CD4-positive, alpha-beta T cell treated with Interleukin-12 subunit alpha and Interleukin-12 subunit beta, for 1 hour (primary cell): Measurements from ENCODE around the gene UTF1.

Source experiments
- DNase-seq: peaks from one replicate; pipeline ENCODE4 v3.0.0-alpha.2; 2020

The UTF1 gene

DNA sequence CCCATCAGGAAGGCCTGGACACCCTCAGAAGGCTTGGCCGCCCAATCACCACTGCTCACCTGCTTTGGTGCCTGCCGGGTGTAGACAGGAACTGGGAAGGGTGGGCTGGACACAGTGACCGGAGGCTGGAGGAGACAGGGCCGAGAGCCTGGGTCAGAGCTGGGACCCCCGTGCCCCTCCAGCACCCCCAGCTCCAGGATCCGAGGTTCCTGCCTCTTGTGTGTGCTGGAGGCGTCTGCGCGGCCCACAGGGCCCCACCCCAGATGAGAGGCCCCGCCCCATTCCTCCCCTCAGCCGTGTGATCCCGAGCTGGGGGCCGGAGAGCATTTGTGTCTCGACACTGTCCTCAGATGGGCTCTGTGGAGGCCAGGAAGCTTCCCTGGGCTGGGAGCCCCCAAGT lies 37.3 kb downstream of the UTF1 start:
- DNase-seq, result no peak

DNA sequence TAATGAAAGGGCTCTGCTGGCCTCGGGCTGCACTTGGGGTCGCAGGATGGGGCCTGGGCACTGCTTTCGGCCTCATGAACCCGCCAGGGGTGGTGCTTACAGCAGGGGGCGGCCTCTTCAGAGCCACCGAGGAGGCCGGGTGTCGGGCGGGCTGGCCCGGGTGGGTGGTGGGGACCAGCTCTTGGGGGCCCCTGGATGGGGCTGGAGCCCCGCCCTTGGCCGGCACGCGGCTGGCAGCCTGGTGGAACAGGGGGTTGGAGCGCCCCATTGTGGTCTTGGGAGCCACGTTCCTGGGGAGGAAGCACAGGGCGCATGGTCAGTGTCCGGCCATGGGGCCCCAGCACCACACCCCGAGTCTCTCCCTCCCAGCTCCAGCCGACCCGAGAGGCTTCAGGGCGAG lies 37.8 kb downstream of the UTF1 start:
- DNase-seq, result no peak

DNA sequence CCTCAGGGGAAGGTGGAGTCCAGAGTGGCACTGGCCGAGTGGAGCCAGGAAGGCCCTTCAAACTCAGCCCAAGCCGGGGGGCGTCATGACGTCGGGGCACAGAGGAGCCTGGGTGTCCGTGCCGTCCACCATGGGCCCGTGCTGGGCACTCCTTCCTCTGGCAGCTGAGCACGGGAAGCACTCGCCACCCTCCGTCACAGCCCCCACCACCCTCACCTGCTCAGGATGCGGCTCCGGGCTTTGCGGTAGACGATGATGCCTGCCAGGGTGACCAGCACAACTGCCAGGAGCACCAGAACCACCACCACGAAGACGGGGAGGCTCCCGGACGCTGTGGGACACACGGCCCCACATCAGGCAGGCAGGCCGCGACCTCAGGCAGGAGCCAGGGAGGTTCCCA lies 38.5 kb downstream of the UTF1 start:
- no peak for DNase-seq

DNA sequence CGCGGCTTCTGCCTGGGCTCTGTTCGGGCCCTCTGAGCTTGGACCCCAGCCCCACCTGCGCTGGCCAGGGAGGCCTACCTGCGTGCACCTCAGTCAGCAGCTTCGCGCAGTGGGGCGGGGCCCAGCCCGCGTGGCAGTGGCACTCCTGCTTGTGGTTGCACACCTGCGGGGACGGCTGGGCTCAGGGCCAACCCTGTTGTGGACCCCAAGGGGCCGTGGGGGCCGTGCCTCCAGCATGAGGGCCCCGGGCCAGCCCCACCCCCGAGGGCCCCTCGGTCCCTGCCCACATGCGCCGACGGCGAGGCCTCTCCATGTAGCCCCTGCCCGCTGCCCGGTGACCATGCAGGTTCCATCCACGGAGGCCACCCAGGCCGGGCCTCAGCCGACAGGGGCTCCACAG lies 39.4 kb downstream of the UTF1 start:
- DNase-seq, result no peak

DNA sequence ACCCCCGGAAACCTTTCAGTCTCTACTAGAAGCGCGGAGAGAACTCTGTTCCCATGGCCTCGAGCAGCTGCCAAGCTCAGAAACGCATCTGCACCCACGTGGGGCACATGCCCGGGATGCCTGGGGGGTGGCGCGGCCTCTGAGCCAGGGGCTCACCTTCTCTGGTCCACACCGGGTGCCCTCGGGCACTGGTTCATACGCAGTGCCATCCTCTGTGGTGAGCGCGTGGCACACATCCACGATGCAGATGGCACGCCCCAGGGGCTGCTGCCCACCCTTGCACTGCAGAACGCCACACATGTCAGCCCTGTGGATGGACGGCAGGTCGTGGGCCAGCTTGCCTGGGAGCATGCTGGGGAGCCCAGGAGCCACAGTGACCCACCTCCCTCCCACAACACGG lies 40.2 kb downstream of the UTF1 start:
- DNase-seq, result no peak

DNA sequence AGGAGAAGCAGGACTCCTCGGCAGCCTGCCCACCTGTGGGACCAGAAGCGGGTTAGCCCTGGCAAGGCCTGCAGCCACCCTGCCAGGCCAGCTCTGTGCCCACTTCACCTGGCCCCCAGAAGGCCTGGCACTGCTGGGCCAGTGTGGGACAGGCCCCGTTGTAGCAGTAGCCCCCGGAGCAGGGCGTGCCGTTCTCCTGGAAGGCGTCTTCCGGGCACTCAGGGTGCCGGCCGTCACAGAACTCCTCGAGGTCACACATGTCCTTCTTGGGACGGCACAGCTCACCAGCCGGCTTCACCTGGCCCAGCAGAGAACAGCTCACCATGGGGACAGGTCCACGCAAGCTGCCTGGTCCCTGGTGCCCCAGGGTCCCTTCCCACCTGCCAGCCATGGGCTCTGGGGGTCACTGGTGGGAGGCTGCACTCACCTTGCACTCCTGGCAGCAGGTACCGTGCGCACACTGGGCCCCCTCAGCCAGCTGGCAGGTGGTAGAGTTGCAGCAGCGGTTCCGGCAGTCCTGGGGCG lies 40.8 kb downstream of the UTF1 start:
- no peak for DNase-seq

DNA sequence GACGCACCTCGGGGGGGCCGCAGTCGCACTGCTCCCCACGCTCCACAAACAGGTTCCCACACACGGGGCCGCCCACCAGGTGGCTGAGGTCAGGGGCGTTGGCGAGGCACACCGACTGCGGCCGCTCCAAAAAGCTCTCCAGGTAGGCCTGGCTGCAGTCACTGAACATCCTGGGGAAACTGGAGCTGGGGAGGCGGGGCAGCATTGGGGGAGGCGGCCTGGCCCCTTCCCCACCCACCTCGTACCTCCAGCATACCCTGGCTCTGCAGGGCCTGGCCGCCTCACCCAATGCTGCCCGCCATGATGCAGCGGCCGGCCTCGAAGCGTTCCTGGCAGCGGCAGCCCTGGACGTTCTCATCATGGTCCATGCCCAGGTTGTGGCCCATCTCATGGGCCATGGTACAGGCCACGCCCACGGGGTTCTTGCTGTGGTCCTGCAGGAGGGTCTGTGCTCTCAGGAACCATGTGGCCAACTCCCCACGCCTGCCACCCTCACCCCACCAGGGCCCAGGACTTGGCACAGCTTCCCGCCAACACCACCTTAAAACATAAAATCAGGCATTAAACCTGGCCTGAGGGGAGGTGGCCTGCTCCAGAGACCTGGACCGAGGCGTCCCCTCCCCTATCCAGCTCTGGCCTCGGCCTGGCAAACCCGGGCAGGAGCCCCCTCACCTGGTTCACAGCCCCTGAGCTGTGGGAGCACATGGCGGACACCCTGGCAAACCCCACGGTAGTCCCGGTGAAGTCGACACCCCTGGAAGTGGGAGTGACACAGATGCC lies 41.7 kb downstream of the UTF1 start:
- DNase-seq, result no peak

DNA sequence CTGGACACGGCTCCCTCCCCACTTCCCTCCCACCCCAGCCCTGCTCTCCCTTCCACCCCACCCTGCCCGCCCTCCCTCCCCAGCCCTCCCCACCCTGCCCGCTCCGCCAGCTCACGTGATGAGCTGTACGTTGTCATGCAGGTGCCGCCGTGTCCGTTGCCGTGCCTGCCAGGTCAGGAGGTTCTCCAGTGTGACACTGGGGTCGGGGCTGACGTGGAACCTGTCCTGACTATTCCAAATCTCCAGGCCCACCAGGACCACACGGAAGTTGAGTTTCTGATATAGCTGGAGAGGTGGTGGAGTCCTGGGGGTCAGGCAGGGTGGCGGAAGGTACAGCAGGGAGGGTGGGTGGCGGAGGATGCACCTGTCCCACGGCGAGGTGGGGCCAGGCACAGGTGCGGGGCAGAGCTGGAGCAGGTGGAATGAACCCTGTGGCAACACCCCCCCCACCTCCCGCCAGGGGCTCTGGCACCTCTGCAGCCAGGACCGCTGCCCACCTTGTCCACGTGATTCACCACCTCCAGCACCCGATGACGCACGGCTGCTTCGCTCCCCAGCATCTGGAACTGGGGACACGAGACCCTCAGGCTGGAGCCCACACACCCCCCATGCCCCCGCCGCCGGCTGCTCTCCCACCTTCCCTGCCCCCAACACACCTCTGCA lies 42.4 kb downstream of the UTF1 start:
- DNase-seq, result no peak

DNA sequence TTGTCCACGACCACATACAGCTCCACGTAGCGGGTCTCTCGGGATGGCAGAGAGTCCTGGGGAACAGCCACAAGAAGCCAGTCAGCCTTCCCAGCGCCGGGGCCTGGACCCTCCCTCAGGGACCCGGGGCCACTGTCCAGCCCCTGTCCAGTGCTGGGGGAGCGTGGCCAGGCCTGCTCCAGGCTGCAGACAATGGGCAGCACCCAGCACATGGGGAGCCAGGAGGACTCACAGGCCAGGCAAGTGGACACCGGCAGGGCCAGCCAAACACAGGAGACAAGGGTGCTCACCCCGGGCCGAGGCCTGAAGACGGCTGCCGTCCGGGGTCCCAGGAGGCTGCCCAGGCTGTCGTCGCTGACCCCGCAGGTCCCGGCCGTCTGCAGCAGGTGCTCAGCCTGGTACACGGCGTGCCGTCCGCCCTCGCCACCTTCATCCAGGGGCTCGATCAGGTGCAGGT lies 43.0 kb downstream of the UTF1 start:
- no peak for DNase-seq

DNA sequence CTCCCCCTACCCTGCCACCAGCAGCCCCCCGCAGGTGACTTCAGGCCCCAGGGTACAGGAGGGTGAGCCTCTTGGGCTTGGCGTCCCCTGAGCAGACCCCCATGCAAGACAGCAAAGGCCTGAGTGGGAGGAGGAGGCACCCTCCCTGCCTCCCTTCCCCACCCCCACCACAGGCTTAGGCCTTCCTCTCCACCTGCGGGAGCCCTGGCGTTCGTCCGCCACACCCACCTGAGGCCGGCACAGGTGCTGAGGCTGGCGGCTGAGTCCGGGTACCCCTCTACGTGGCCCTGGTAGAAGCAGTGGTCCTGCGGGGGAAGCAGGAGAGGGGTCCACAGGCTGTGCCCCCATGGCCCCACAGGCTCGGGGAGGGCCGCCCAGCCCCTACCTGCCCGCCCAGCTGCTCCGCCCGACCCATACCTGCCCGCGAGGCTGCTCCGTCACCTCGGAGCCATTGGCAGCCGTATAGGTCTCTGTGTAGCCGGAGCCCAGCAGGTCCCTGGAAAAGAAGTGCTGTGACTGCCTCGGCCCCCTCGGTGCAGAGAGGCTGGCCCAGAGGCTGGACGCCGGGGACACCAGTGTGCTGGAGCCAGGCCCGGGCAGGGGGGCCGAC lies 43.6 kb downstream of the UTF1 start:
- no peak for DNase-seq

DNA sequence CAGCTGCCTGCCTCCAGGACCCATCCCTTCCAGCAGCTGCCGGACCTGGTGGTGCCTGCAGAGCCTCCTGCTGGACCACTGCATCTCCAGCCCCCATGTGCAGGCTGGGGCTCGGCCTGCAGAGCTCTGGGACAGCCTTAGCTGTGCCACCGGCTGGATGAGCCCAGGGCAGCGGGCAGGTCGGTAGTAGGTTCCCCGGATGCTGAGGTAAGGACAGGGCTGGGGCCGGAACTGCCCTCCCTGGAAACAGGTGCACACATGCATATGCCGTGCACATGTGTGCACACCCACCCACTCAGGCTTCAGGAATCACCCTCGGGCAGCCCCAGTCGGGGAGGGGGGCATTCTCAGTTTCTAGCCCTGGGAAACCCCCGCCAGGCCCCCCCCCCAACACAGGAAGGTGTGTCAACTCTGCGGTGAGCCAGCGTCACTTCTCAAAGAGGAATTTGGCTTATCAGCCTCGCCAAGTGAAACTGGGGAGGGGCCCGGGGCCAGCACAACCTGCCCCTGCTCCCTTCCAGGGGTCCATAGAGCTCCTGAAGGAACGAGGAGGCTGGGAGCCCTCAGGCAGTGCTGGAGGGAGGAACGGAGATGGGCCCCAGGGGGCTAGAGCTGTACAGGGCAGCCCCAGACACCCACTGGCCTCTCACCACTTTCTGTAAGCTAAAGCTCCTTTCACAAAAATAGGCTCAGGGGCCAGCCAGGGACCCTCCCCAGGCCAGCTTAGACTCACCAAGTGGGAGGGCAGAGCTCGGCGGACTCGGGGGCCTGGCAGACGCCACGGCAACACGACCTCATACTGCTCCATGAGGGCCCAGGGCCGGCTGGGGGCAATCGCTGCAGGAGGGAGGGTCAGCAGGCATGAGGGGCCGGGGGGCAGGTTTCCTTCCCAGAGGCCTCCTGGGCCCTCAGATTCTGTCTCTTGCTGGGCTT lies 45.0 kb downstream of the UTF1 start:
- peak; percentile 88 for DNase-seq

DNA sequence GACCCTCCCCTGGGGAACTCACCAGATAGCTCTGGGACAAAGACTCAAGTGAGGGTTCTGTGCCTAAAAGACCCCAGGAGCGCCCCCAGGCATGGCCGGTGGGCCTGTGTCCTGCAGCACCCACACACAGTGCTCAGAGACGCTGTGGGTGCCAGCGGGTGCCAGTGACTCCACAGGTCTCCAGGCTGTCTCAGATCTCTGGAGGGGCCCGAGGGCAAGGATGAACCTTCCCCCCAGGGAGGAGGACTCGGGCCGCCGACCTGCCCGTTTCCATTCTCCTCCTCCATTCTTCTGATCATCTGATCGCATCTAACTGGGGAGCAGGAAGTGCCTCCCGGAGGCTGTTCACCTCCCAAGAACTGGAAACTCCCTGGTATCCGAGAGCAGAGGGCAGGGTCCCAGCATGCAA lies 45.7 kb downstream of the UTF1 start:
- peak; percentile 62 for DNase-seq

DNA sequence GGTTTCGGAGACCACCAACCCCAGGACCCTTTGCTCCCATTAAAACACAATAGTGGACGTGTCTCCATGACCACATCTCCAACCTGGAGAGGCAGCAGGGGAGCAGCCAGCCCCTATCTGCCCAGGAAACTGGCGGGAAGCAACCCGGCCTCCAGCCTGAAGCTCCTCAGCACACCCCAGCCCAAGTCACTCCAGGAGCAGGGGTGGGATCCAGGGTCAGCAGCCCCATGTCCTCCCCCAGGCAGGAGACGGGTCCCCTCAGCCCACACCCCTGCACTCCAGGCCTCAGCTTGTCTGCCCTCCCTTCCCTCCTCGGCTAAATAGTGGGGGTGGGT lies 46.0 kb downstream of the UTF1 start:
- DNase-seq, result no peak

DNA sequence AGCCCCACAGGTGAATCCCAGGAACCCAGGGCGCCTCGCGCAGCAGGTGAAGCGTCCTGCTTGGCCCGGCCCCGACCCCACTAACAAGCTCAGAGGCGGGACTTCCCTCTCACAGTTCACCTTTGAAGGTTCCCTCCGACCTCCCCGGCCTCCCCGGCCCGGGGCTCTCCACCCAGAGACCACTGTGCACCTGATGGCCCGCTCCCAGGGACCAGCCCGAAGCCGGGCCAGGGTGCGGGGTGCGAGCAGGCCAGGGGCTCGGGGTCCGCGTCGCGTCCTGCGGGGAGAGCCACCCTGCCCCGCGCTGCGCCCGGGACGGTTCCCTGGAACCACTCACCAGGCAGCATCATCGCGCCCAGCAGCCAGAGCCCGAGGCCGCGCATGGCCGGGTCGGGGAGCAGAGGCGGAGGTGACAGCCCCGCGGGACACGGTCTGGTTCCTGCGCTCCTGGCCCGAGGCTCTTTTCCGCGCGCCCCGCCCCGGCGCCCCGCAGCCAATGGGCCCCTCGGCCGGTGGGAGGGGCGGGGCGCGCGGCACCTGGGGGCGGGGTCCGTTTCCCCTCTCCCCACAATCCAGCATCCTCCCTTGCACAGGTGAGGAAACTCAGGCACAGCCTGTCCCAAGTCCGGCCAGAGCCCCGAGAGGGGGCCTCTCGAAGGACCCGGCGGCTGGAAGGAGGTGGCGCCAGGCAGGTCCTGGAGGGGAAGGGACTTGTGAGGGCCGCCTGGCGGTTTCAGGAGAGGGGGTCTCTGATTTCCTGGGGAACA lies 46.6 kb downstream of the UTF1 start, which contains the start of gene ADAM8:
ADAM8 (minus strand) TSS at position 434 of the 767 bp plus-strand sequence; CDS start at position 383, 51 bp downstream.
- DNase-seq, result peak; percentile 78

DNA sequence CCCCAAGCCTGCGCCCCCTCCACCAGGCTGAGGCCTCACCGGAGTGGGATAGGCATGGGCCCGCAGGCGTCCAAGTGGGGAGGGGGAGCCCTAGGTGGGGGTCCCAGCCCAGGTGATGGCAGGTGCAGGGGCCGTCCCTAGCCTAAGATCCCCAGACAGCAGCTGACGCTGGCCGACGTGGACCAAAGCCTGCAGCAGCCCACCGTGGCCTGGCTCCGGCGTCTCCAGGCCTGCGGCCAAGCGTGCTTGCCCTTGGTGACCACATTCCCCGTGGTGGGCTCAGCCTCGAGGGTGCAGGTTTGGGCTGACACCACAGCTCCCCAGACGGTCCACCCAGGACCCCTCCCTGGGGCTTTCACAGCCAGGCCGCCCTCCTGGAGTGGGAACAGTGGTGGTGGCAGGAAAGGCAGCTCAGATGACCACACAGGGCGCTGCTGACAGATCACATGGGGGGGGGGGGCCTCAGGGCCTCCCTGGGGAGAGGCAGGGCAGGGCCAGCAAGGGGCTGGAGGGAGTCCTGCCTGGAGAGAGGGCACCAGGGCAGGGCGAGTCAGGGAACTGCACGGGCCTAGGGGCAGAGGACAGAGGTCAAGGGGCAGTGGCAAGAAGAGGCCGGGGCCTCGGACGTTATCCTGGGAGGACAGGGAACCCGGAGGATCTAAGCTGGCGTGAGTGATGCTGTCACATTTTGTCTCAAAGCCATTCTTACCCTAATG lies 47.4 kb downstream of the UTF1 start:
- DNase-seq, result no peak

DNA sequence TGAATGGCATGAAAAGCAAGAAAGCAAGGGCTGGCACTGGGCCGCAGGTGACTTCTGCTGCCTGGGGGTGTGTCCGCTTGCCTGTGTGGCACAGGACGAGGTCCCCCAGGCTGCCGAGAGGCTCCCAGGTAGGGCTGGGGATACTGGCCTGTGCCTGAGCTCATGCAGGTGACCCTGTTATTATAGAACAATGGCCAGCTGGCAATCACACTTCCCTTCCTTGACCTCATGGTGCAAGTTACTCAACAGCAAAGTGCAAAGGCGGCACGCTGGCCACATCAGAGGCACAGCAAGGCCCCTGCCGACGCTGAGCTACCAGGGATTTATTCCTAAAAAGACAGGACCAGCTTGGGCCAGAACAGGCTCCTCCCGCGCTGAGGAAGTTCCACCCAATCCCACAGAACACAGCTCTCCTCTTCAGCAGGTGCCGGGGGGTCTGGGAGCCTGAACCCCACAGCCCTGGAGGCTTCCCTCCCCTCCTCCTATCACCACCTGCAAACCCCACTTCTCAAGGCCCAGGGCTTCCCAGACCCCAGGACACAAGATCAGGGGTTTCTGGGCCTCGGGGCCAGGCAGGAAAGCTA lies 48.1 kb downstream of the UTF1 start:
- no peak for DNase-seq

DNA sequence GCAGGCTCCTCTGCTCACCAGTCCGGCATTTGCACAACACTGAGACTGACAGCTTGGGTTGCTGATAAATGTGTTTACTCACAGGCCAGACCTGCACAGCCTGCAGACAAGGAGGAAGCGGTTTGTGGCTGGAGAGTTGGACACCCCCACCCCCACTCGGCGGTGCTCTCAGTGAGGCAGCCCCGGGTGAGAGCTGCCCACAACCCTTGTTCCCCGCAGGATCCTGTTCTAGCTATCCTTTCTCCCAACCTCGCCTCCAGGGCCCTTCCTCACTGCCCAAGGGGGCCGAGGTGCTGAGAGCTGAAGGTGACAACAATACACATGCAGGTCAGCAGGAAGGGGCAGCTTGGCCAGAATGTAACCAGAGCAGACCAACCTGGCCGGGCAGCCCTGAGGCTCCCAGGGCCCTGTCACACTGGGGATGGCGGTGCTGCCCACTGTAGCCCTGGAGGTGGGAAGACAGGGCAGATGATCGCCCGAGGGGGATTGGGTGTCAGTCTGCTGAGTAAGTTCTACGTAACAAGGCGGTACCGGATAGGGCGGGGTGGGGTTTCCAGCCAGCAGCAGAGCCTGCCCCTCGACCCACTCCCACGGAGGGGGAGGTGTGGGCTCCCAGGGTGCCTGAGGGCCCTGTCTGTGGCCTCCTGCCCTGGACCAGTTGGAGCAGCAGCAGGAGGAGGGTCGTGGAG lies 48.7 kb downstream of the UTF1 start:
- DNase-seq, result peak; percentile 83

DNA sequence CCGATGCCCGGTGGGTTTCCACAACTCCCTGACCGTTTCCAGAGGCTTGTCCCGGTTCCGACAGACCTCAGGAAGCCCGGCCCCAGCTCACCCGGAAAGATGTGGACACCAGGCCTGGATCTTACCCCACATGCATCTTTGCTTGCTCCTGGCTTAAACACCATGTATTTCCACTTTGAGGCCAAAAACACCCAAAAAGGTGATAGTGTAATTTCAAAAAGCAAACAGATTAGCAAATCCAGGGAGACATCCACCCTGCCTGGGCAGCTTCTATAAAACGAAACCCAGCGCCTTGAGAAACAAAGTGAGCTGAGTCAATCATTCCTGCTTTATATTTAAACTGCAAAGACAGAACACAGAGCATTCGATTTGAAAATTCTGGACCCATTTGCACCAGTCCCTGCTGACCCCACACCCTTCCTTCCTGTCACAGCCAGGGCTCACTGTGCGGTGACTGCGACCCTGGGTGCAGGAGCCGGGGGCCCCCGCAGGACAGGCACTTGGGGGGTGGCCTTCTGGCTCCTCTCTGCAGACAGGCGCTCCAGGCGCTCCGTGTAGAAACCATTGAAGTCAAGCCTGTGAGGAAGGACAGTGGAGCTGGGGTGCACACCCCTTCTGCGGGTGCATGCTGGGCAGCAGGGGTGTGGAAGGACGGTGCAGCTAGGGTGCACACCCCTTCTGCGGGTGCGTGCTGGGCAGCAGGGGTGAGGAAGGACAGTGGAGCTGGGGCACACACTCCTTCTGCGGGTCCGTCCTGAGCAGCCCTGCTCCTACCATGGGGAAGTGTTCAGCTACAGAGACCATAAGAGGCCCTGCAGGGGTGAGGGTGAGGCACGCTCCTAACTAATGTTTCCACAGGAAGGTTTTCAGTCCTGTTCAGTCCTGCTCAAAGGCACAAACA lies 49.6 kb downstream of the UTF1 start:
- DNase-seq, result no peak

DNA sequence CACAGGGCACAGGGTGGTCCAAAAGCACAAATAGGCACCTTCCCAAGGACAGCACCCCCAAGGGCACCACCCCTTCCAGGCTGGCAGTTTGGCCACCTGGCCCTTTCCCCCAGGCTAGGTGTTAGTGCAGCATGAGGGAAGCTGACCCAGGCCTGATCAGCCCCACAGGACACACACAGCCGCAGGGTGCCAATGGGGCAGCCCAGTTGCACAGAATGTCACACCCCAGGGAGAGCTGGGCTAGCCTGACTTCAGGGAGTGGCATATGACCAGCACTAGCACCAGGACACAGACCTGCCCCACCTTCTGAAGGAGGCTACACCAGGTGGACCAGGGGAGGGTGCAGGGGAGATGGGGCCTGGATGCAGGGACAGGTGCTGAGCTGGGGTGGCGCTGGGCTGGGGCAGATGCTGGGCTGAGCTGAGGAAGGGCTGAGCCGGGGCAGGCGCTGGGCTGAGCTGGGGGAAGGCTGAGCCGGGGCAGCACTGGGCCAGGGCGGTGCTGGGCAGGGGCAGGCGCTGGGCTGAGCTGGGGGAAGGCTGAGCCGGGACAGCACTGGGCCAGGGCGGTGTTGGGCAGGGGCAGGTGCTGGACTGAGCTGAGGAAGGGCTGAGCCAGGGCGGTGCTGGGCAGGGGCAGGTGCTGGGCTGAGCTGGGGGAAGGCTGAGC lies 50.5 kb downstream of the UTF1 start:
- DNase-seq, result no peak
